ENCODE measurements around the gene BMPR1A. TPM values are rescaled to one million over a fixed set of nuclear protein-coding genes. Genes with fewer than 3 reads are reported as not detected.

Gene BMPR1A
- total and polyA plus RNA-seq, 2 of the 13 experiments (the other 11 are each of a cell fraction or from before 2014, with no cell fraction given): 17.8 to 44.2 TPM

DNA sequence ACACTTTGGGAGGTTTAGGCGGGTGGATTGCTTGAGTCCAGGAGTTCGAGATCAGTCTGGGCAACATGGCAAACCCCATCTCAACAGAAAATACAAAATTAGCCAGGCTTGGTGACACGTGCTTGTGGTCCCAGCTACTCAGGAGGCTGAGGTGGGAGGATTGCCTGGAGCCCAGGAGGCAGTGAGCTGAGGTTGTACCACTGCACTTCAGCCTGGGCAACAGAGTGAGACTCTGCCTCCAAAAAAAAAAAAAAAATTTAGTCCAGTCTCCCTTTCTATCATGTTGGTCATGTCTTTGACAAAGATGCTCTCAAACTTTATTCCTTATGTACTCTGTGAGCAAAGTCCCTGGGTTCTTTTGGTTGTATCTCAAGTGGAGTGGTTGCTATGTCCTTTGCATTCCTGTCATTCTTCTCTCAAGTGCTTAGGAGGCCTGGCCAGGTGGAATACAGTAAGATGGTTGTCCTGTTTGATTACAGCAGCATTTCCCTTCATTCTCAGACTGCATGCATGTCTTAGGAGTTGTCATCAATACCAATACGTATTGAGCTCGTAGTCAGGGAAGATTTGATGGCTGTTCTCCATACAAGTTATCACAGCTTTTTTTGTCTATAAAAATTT is 115.3 kb downstream of the BMPR1A start:
- DNase-seq (ENCODE audit: low spot score) (peak; percentile 20), ATAC-seq (no peak), FAIRE-seq (no peak)
- H3K27ac ChIP-seq (ENCODE audit: extremely low read length, insufficient read depth, low read length): no peak overlapping the region
- no peak overlapping the region for H3K4me3 ChIP-seq (replicated peaks in 1 of 3; ENCODE audit: insufficient read depth in 1 of 3, low read depth in 2 of 3, low read length in 3 of 3)
- peaks cover 19% of the 10 kb centered on the region for H3K4me1 ChIP-seq (ENCODE audit: insufficient read depth, low read length)
- no TSS peak for BruUV-seq (replicated peaks)
- no peaks in the 10 kb centered on the region for H3K79me2 ChIP-seq (ENCODE audit: insufficient read depth, low read length)
- intact Hi-C loops (cut with micrococcal nuclease; ENCODE audit: unreplicated experiment): no loop called here
- H3K27me3 ChIP-seq (ENCODE audit: control insufficient read depth in 1 of 2, insufficient read depth in 2 of 2, low read length in 2 of 2): no peaks in the 10 kb centered on the region
- TF ChIP-seq ZNF331 (CRISPR knock-in tag; IDR thresholded peaks at IDR 0.05) (no peak), PRPF4 (IDR thresholded peaks at IDR 0.05; ENCODE audit: low read depth, low read length, poor library complexity, severe bottlenecking) (no peak), TEAD3 (CRISPR knock-in tag; optimal IDR thresholded peaks at IDR 0.05; ENCODE audit: borderline replicate concordance) (peak; percentile 73)
- no peak overlapping the region for H3K4me2 ChIP-seq (ENCODE audit: low read depth, low read length)
- peaks cover 1 to 11% of the 10 kb centered on the region in 2 experiments; a peak in 4 of 5 replicates for H3K36me3 ChIP-seq (replicated peaks in 1 of 2; ENCODE audit: control insufficient read depth in 1 of 2, insufficient read depth in 2 of 2, low read length in 2 of 2)
- H3K9ac ChIP-seq (ENCODE audit: insufficient read depth, low read depth, low read length): no peak overlapping the region
- ChIA-PET POLR2A (no interaction called here), CTCF (ENCODE audit: low intra/inter-chr PET ratio, low total read pairs) (no interaction called here)
- H3K9me3 ChIP-seq (ENCODE audit: low read length): no peaks in the 10 kb centered on the region
- 97% methylated on average over 5 of the region's 5 CpGs for WGBS (ENCODE audit: low lambda C conversion rate)
- peaks cover 13% of the 10 kb centered on the region; the same call in 1 of the 2 replicates for H4K20me1 ChIP-seq (ENCODE audit: insufficient read depth, low read length)
- H2AFZ ChIP-seq (ENCODE audit: low read length): no peak overlapping the region
- in situ Hi-C loops (cut with HindIII; ENCODE audit: extremely low pct_ligation_motif_present, low pct_unique_long_range_greater_than_20kb): no loop called here

DNA sequence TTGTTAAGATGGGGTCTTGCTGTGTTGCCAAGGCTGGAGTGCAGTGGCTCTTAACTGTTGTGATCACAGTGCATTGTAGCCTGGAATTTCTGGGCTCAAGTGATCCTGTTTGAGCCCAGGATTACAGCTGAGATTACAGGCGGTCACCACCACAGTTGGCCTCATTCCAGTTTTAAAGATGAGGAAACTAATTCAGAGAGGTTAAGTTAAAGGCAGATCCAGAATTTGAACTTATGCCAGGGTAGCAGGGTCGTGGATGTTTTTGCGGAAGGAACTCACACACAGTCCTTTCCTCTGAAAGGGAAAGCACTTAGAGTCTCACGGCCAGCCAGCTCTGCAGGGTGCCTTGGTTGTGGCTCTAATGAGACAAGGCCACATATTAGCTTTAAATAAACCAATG is 116.3 kb downstream of the BMPR1A start:
- ChIA-PET CTCF (ENCODE audit: low intra/inter-chr PET ratio, low total read pairs) (no interaction called here), POLR2A (no interaction called here)
- no peak for FAIRE-seq
- Histone ChIP-seq H3K27ac (ENCODE audit: extremely low read length, insufficient read depth, low read length) (no peak overlapping the region), H3K4me1 (ENCODE audit: insufficient read depth, low read length) (peaks cover 19% of the 10 kb centered on the region), H3K79me2 (ENCODE audit: insufficient read depth, low read length) (no peaks in the 10 kb centered on the region), H2AFZ (ENCODE audit: low read length) (no peak overlapping the region), H3K9me3 (ENCODE audit: low read length) (no peaks in the 10 kb centered on the region), H3K36me3 (replicated peaks in 1 of 2; ENCODE audit: control insufficient read depth in 1 of 2, insufficient read depth in 2 of 2, low read length in 2 of 2) (peaks cover 1 to 14% of the 10 kb centered on the region in 2 experiments; a peak in 4 of 5 replicates), H3K4me3 (replicated peaks in 1 of 3; ENCODE audit: insufficient read depth in 1 of 3, low read depth in 2 of 3, low read length in 3 of 3) (no peak overlapping the region), H4K20me1 (ENCODE audit: insufficient read depth, low read length) (peaks cover 13% of the 10 kb centered on the region; the same call in 1 of the 2 replicates), H3K4me2 (ENCODE audit: low read depth, low read length) (no peak overlapping the region), H3K9ac (ENCODE audit: insufficient read depth, low read depth, low read length) (no peak overlapping the region), H3K27me3 (ENCODE audit: control insufficient read depth in 1 of 2, insufficient read depth in 2 of 2, low read length in 2 of 2) (no peaks in the 10 kb centered on the region)
- WGBS (ENCODE audit: low lambda C conversion rate): 91% methylated on average over 4 of the region's 4 CpGs
- intact Hi-C loops (cut with micrococcal nuclease; ENCODE audit: unreplicated experiment): no loop called here
- DNase-seq (ENCODE audit: low spot score): no peak
- BruUV-seq (replicated peaks): no TSS peak
- no peak for ATAC-seq
- in situ Hi-C loops (cut with HindIII; ENCODE audit: extremely low pct_ligation_motif_present, low pct_unique_long_range_greater_than_20kb): no loop called here
- TF ChIP-seq, protein P1, sequence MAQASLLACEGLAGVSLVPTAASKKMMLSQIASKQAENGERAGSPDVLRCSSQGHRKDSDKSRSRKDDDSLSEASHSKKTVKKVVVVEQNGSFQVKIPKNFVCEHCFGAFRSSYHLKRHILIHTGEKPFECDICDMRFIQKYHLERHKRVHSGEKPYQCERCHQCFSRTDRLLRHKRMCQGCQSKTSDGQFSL (CRISPR knock-in tag; IDR thresholded peaks at IDR 0.05): no peak
- TF ChIP-seq SRSF9 (IDR thresholded peaks at IDR 0.05; ENCODE audit: borderline replicate concordance, insufficient read depth, low read depth, low read length, poor library complexity, severe bottlenecking) (no peak), AGO1 (IDR thresholded peaks at IDR 0.05; ENCODE audit: low read depth, low read length, poor library complexity, severe bottlenecking) (no peak), CBX5 (CRISPR knock-in tag; IDR thresholded peaks at IDR 0.05; ENCODE audit: borderline replicate concordance) (no peak), ZNF556 (CRISPR knock-in tag; IDR thresholded peaks at IDR 0.05; ENCODE audit: borderline replicate concordance) (no peak), NR2F1 (CRISPR knock-in tag; IDR thresholded peaks at IDR 0.05) (no peak), THAP11 (CRISPR knock-in tag; IDR thresholded peaks at IDR 0.05) (no peak), ZSCAN12 (CRISPR knock-in tag; IDR thresholded peaks at IDR 0.05) (no peak), JUND (CRISPR knock-in tag; IDR thresholded peaks at IDR 0.05) (no peak), ZSCAN29 (CRISPR knock-in tag; conservative IDR thresholded peaks at IDR 0.05) (no peak), MZF1 (CRISPR knock-in tag; IDR thresholded peaks at IDR 0.05; ENCODE audit: borderline replicate concordance) (no peak), MYNN (CRISPR knock-in tag; IDR thresholded peaks at IDR 0.05; ENCODE audit: low read depth) (no peak), RXRA (CRISPR knock-in tag; IDR thresholded peaks at IDR 0.05) (no peak), TEAD2 (CRISPR knock-in tag; IDR thresholded peaks at IDR 0.05) (no peak), IKZF1 (IDR thresholded peaks at IDR 0.05) (no peak), ZNF598 (CRISPR knock-in tag; IDR thresholded peaks at IDR 0.05; ENCODE audit: borderline replicate concordance) (no peak), NR2F2 (IDR thresholded peaks at IDR 0.05; ENCODE audit: borderline replicate concordance, low read depth) (no peak)

Data from HepG2 (cell line).